ENCODE data around the gene NOC2L. TPM values are rescaled to one million over a fixed set of nuclear protein-coding genes. Genes with fewer than 3 reads are reported as not detected.

The NOC2L gene
- total and polyA plus RNA-seq, 9 of the 15 experiments (the other 6 are each of a cell fraction or from before 2014, with no cell fraction given) = 4.0 to 410 (median 200) TPM

- TF ChIP-seq TSHZ1 (CRISPR knock-in tag; IDR thresholded peaks at IDR 0.05) = no peak
- TF ChIP-seq PATZ1 (CRISPR knock-in tag; IDR thresholded peaks at IDR 0.05; ENCODE audit: borderline replicate concordance) = no peak
- TF ChIP-seq ZNF395 (CRISPR knock-in tag; IDR thresholded peaks at IDR 0.05) = peak; percentile 87
- peak; percentile 99 for TF ChIP-seq BHLHE40 (IDR thresholded peaks at IDR 0.05; ENCODE audit: low read length)
- TF ChIP-seq ESRRB (CRISPR knock-in tag; IDR thresholded peaks at IDR 0.05; ENCODE audit: borderline replicate concordance) = no peak
- TF ChIP-seq ZNF592 (IDR thresholded peaks at IDR 0.05) = peak; percentile 83
- no peak for TF ChIP-seq HNRNPK (IDR thresholded peaks at IDR 0.05; ENCODE audit: low read depth, low read length, poor library complexity, severe bottlenecking)
- TF ChIP-seq SETDB1 (IDR thresholded peaks at IDR 0.05; ENCODE audit: low read length) = no peak
- no peak for TF ChIP-seq CGGBP1 (CRISPR knock-in tag; IDR thresholded peaks at IDR 0.05)
- TF ChIP-seq RCOR1 (IDR thresholded peaks at IDR 0.05; ENCODE audit: borderline replicate concordance in 1 of 2, low read depth in 2 of 2, low read length in 2 of 2) = peak; percentile 10 to 88; a peak in 2 of 4 replicates
- TF ChIP-seq ZBTB5 (IDR thresholded peaks at IDR 0.05) = no peak
- TF ChIP-seq ZSCAN32 (CRISPR knock-in tag; IDR thresholded peaks at IDR 0.05) = no peak
Measured at GRCh38 chr1:1000357-1001056, 41.5 kb upstream of the NOC2L start (continued).
